ENCODE measurements around the gene MRFAP1L1.
A peak's percentile ranks its signal among the peaks of the same experiment; 100 is the strongest.
"Not testable (repeated sequence)": the region's sequence is repeated elsewhere in the genome, so short reads cannot be mapped to it uniquely, and the experiment has no call there.

MRFAP1L1 gene

GRCh38 chr4:6727081-6727942 lies 17.6 kb upstream of the MRFAP1L1 start:
- TF ChIP-seq, protein P1, sequence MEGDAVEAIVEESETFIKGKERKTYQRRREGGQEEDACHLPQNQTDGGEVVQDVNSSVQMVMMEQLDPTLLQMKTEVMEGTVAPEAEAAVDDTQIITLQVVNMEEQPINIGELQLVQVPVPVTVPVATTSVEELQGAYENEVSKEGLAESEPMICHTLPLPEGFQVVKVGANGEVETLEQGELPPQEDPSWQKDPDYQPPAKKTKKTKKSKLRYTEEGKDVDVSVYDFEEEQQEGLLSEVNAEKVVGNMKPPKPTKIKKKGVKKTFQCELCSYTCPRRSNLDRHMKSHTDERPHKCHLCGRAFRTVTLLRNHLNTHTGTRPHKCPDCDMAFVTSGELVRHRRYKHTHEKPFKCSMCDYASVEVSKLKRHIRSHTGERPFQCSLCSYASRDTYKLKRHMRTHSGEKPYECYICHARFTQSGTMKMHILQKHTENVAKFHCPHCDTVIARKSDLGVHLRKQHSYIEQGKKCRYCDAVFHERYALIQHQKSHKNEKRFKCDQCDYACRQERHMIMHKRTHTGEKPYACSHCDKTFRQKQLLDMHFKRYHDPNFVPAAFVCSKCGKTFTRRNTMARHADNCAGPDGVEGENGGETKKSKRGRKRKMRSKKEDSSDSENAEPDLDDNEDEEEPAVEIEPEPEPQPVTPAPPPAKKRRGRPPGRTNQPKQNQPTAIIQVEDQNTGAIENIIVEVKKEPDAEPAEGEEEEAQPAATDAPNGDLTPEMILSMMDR (IDR thresholded peaks at IDR 0.05; ENCODE audit: extremely low read depth, missing control alignments): no peak
- no peak for DNase-seq (ENCODE audit: low spot score)

DNA sequence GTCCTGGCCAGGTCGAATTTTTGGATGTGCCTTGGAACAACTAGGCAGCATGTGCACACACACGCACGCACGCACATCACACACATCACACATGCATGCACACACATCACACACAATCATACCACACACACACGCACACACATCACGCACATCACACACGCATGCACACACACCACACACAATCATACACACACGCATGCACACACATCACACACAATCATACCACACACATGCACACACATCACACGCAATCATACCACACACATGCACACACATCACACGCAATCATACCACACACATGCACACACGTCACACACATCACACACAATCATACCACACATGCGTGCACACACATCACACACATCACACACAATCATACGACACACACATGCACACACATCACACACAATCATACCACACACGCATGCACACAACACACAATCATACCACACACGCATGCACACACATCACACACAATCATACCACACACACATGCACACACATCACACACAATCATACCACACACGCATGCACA lies 15.8 kb upstream of the MRFAP1L1 start:
- not testable (repeated sequence) for DNase-seq (ENCODE audit: low spot score)

- TF ChIP-seq, protein P1 (IDR thresholded peaks at IDR 0.05; ENCODE audit: extremely low read depth, missing control alignments): no peak
- no peak for DNase-seq (ENCODE audit: low spot score)
Observed at GRCh38 chr4:6724421-6725111, 14.9 kb upstream of the MRFAP1L1 start.

GRCh38 chr4:6723851-6724250 lies 14.2 kb upstream of the MRFAP1L1 start:
- DNase-seq (ENCODE audit: low spot score): no peak
- TF ChIP-seq, protein P1 (IDR thresholded peaks at IDR 0.05; ENCODE audit: extremely low read depth, missing control alignments): no peak

DNA sequence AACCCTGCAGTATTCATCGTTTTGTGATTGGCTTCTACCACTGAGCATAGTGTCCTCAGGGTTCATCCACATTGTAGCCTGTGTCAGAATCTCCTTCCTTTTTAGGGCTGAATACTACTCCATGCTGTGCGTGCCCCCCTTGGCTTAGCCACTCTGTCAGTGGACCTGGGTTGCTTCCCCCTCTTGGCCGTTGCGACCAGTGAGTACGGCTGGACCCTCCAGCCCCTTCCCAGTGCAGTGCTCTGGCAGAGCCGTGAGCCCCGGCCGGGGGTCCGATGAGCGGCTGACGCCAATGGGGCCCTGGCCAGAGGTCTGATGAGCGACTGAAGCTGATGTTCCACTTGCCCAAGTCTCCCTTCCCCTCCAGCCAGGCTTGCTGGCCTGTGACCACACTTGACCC lies 13.2 kb upstream of the MRFAP1L1 start:
- TF ChIP-seq, protein P1 (IDR thresholded peaks at IDR 0.05; ENCODE audit: extremely low read depth, missing control alignments): no peak
- DNase-seq (ENCODE audit: low spot score): no peak

- TF ChIP-seq, protein P1 (IDR thresholded peaks at IDR 0.05; ENCODE audit: extremely low read depth, missing control alignments): no peak
- DNase-seq (ENCODE audit: low spot score): no peak
Observed at GRCh38 chr4:6721121-6721520, 11.5 kb upstream of the MRFAP1L1 start.

GRCh38 chr4:6720202-6720699 lies 10.6 kb upstream of the MRFAP1L1 start:
- TF ChIP-seq, protein P1 (IDR thresholded peaks at IDR 0.05; ENCODE audit: extremely low read depth, missing control alignments): peak; percentile 85
- DNase-seq (ENCODE audit: low spot score): peak; percentile 92
